ENCODE measurements around the gene SLCO2A1.

Gene SLCO2A1

DNA sequence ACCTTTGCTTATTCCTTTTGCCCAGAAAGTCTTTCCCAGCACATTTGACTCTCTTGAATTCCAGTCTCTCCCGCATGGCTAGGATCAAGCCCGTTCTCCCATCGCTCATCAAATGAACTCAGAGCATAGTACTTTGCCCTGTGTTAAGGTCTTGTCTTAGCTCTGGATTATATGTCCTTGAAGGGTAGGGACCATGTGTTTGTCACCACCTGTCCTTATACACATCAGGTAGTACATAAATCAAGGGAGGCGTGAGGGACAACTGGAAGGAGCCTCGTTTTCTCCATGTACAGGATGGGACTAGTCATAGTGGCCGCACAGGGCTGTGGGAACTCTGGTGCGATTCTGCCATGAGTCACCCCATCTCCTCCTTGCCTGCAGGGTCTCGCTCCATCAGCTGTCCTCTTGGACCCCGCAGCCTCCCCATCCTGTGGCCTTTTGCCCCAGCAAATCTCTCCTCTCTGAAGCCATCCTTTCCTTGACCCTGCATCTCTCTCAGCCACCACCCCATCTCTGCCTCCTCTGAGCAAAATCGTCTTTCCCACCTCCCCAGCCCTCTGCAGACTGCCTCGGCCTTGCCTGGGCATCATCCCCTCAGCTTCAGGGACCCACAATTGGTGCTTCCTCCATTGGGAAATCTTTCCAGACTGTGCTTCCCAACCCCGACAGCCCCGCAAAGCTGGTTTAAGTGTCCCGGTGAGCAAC, 100.7 kb downstream of the SLCO2A1 start:
- no peak for DNase-seq

DNA sequence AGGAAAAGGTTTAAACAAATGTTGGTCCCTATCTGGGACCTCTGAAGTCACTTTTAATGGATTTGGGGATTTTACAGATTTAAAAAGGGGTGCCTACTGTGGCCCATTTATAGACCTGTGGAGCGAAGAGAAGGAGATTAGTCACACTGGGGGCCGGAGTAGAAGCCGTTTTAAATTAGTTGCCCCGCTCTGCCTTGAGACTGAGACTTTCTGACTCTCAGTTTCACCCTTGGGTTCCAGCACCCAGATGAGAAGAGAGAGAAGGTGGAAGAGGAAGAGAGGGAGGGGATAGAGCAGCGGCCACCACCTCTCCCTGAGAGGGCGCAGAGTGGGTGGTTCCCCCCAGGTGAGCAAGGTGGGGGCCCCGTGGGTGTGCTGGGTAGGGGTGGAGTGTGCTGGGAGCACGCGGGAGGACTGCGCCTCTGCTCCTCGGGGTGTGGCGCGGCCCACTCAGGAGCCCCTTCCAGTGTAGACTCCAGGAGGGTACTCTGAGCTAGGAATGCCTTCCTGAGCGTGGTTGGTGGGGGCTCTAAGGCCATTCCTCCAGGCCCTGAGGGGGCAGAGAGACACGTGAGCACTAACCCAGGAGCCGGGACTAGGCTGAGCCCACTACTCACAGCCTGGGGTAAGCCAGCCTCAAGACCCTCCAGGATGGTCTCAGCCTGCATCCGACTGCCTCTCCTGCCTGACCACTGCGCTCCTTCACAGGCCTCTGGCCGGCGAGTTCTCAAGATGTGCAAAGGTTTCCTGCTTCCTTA, 101.4 kb downstream of the SLCO2A1 start:
- no peak for DNase-seq

DNA sequence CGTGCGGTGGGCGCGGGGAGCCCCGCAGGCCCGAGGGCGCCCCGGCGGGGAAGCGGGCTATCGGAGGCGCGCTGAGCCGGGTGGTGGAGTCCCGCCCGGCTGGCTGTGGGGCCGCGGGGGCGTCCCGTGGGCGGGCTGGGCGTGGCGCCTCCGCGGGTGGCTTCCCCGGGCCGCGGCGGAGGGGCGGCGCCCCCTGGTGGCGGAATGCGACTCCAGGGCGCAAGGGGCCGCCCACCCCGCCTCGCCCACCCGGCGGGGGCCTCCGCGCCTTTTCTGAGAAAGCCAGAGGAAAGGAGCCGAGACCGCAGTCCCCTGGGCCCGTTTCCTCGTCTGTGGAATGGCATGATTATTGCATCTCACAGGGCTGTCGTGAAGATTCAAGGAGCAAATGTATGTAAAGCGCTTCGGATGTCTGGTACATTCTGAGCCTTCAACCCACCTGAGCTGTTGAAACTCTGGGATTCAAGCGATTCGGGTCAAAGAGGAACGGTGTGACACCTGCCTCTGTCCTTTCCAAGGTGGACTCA, 102.1 kb downstream of the SLCO2A1 start:
- peak; percentile 73 for DNase-seq

DNA sequence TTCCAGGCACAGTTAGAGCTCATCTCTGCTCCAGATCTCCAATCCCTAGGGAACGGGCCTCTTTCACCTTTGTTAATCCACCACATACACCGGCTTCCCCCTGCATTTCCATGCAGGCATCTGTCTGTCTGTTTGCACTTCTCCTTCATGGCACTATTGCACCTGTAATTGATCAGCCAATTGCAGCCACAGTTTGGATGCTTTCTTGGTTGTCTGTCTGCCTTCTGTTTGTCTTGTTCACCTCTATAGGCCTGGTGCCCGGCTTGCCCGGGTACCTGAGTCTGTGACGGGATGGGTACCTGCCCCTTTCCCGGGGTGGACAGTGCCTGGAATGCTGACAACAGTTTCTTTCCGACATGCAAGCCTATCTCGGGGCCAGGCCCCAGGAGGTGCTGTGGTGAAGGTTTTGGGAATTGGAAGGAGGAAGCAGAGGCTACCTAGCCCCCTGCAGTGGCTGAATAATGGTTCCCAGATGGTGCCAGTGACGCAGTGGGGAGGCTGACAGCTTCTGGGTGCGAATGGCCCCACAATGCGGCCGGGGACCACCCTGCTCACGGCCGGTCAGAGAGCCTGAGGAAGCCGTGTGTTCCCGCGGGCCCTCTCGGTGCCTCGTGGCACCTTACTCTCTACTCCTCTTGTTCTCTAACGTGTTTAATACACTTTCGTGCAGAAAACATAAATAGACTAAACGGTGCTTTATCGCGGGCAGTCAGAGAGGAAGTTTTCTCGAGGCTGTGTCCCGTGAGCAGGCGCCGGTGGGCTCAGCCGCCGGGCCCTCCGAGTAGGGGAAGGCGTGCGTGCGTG, 102.8 kb downstream of the SLCO2A1 start:
- DNase-seq, result no peak

DNA sequence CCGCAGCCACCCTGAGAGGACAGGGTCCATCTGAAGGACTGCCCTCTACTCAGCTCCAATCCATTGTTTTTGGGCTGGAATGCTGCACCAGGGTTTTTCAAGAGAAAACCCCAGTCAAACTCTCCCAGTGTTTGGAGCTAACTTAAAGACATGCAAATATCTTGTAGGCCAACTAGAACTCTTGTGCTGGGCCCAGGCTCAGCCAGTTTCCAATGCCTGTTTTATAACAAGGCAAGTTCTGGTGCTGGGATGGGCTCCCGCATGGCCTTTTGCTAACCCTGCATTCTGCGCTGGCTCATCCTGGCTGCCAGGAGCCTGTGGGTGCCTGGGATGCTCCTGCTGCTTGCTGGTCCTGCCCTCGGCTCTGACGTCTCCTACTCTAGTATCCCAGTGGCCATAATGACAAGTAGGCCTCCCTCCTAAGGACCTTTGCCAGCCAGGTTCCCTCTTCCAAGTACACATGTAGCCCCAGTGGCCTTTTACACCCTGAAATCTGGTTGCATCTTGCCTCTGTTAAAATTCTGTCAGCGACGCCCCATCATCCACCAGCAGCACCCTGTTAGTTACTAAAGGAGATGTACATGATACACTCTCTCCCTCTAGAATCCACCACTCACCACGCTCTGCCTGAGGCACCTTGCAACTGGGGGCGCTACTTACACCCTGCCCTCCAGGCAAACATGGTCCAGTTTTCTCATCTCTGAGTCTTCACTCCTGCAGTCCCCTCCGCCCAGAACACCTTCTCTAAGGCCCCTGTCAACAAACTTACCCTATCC, 103.6 kb downstream of the SLCO2A1 start:
- no peak for DNase-seq

DNA sequence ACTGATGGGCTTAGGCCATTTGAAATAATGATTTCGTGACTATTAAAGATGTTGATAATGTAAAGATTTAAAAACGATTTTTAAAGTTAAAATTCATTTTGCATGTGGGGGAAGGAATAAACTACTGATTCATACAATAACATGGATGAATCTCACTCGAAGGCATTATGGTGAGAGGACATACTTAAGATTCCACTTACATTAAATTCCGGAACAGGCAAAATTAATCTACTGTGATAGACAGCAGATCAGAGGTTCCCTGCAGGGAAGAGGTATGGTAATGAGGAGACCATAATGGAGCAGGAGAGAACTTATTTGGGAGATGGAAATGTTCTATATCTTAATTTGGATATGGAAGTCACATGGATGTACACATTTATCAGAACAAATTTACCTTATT, 105.7 kb downstream of the SLCO2A1 start:
- DNase-seq, result no peak

DNA sequence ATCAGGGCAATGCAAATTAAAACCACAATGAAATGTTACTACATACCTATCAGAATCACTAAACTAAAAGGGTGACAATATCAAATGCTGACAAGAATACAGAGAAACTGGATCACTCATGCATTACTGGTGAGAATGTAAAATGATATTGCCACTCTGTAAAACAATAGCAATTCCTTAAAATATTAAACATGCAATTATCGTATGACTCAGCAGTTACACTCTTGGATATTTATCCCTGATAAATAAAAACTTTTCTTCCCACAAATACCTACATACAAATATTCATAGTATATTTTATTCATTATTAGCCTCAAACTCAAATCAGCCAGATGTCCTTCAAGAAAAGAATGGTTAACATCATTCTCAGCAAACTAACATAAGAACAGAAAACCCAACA, 108.1 kb downstream of the SLCO2A1 start:
- DNase-seq, result no peak

DNA sequence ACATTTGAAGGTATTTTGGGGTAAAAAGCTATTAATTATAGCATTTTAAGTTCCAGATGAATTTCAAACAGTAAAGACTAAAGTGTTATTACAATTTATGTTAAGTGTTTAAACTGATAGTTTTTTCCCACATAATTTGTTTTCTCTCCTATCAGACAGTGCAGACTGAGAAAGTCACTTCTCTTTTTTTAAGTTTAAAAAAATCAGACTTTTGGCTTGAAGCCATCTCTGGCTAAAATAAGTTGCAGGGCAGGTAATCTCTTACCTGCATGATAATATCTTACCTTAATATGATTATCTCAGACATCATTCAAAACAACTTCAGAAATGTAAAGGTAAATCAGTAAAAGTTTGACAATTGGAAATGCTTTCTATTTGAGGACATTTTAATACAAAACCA, 112.6 kb downstream of the SLCO2A1 start:
- no peak for DNase-seq

DNA sequence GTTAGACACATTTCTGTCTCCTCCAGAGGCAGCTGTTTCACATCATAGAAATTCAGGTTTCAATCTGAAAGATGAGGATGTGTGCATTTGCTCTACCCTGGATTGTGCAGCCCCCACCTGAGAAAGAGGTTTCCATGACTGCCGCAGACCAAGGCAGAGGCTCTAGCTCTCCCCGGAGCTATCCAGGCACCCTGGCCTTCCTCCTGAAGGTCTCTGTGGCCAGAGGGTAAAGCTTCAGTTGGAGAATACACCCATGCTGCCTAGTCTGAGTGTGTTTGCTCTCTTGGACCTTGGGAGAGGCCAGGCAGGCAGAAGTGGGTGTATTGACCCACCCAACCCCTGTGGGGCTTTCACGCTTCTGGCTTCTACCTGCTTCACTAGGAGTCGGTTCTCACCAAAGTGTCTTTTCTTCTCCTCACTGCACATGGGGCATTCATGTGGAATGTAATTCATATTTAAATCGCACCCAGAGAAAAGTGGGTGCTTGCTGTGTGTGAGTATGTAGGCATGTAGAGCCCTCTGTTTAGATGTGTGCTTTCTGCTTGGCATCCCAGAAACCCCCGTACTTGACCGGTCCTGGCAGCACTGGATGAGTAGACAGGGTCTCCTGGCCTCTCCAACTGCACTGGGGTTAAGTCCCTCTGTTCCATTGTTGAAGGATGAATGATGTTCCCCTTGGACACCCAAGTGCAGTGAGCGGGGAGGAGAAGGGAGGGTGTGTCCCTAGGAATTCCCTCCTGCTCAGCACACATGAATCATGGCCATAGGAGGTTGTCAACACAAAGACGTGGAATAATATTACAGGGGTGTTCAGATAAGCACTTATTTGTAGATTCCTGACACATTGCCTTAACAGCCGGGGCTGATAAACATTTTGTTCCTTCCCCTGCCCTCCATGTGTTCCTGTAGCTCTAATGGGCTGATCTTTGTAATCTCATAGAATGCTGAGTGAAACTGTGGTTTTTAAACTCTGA, 113.8 kb downstream of the SLCO2A1 start:
- DNase-seq, result no peak

DNA sequence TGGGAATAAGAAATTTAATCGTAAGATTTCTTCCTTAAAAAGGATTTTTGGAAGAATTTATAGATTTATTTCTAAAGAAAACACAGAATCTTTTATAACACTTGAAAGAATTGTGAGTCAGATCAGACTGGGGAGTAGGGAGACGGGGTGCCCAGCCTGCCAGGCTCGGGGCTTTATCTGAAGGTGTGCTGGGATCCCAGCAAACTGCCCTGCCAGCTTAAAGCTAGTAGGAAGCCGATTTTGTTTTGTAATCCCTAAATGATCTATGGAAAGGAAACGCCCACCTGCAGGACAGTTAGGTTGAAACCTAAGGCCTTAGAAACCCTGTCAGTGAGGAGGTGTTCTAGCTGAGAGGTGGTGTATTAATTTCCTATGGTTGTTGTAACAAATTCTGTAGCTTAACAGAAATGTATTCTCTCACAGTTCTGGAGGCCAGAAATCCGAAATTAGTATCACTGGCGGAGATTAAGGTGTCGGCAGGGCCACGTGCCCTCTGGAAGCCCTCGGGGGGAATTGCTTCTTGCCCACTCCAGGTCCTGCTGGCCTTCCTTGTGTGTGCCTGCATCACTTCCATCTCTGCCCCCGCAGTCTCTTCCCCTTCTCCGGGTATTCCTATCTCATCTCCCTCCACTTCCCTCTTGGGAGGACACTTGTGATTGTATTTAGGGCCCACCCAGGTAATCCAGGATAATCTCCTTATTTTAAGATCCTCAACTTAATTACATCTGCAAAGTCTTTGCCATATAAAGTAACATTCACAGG, 114.7 kb downstream of the SLCO2A1 start:
- DNase-seq, result no peak

DNA sequence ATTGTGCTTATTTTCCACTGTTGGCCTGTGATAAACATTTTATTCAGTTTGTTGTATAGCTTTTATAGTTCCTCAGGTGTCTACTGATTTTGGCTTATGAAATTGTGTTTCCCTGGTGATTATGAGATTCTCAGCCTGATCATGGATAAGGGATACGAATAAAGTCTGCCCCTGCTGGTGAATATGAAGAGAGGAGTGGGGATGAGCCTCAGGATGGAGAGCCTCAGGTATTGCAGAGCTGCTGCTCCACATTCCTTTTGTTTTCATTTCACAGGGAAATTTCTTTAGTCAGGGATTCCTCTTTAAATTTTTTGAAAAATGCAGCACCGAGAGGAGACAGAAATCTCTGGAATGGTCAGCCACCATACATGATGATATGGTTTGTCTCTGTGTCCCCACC, 119.3 kb downstream of the SLCO2A1 start:
- no peak for DNase-seq

DNA sequence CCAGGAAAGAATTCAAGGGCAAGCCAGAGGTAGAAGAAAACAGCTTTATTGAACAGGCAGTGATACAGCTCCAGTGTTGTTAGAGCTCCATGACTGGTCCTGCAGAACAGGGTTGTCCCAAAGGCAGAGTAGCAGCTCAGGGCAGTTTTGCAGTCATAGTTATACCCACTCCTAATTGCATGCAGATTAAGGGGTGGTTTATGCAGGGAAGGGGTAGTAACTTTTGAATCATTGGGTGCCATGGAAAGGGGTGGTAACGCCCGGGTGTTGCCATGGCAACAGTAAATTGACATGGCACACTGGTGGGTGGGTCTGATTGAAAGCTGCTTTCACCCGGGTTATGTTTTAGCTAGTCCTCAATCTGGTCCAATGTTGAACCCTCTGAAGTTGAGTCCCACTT, 124.3 kb downstream of the SLCO2A1 start:
- DNase-seq, result no peak

DNA sequence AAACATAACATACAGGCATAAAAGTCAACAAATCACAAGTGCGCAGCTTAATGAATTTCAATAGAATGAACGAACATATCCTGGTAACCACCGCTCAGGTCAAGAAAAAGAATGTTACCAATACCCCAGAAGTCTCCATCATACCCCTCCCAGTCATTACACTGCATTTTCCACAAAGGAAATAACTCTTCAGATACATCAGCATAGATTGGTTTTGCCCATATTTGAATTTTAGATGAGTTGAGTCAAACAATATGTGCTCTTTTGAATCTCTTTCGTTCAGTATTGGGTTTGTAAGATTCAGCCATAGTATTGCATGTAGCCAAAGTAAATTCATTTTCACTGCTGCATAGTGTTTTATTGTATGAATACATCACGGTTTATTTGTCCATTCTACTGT, 127.9 kb downstream of the SLCO2A1 start:
- DNase-seq, result no peak

DNA sequence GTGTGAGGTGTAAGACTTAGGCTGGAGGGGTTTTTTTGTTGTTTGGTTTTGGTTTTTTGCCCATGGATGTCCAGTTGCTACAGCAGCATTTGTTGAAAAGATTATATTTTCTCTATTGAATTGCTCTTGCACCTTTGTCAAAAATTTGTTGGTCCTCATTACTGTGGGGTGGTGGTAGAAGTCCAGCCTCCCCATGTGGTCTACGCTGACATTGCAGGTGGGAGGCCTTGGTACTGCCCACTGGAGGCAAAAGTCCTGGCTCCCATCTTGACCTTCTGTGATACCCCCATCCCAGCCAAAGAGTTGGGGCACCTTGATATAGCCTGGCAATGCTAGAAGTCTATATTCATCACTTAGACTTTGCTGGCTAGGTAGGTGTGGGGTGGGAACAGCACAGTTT, 128.6 kb downstream of the SLCO2A1 start:
- no peak for DNase-seq

DNA sequence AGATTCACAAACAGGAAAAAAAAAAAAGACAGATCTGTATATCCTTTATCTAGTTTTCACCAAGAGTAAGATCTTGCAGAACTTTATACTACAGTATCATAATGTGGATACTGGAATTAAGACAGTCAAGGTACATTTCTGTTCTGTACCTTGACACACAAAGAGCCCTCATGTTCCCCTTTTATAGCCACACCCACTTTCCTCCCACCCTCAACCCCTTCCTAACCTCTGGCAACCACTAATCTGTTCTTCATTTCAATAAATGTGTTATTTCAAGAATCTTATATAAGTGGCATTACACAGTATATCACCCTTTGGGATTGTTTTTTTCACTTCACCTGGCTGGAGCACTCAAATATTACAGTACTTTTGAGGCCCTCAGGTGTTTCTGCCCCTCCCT, 130.4 kb downstream of the SLCO2A1 start:
- DNase-seq, result no peak

DNA sequence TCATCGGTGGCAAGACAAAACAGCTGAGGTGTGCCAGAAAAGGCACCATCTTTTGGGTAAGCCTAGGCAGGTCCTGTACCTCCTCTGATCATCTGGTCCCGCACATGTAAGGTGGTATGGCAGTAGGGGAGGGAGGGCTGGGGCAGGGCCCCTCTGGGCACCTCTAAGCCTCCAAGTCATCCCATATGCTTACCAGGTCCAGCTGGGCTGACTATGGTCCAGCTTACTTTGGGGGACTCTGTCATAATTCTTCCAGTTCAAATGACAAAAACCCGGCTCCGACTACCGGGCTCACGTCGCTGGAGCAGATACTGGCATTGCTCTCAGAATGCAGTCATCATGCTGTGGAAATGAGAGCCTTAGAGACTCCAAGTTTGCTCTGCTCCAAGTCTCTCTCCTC, 132.2 kb downstream of the SLCO2A1 start:
- no peak for DNase-seq

DNA sequence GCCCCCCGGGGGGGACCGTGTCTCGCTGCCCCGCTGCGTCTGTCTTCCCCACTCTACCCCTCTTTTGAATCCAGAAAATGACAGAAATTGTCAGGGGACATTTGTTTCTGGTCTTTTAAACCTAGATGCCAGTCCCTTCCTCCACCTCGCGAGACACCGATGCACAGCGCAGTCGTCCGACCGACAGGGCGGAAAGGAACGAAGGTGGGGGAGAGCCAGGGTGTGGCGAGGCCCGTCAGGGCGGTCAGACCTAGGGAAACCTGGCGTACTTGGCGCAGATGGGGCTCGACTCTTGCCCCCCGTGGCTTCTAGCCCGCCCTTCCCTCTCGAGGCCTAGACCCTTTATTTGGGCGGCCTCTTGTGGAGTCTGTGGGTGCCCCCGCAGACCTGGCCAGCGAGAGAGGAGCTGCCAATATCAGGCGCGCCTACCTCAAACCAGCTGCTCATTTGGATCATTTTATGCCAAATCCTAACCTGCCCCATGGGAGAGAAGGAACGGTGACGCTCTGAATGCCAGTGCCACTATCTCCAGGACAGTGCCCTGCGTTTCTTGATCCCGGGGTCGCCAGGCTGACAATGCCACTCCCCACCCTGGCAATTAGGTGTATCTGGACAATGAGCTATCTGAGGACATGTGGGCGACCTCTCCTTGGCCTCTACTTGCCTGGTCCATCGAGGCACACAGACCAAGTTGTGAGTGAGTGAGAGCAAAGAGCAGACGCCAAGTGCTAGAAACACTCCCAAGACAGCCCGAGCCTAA, 133.5 kb downstream of the SLCO2A1 start:
- no peak for DNase-seq

DNA sequence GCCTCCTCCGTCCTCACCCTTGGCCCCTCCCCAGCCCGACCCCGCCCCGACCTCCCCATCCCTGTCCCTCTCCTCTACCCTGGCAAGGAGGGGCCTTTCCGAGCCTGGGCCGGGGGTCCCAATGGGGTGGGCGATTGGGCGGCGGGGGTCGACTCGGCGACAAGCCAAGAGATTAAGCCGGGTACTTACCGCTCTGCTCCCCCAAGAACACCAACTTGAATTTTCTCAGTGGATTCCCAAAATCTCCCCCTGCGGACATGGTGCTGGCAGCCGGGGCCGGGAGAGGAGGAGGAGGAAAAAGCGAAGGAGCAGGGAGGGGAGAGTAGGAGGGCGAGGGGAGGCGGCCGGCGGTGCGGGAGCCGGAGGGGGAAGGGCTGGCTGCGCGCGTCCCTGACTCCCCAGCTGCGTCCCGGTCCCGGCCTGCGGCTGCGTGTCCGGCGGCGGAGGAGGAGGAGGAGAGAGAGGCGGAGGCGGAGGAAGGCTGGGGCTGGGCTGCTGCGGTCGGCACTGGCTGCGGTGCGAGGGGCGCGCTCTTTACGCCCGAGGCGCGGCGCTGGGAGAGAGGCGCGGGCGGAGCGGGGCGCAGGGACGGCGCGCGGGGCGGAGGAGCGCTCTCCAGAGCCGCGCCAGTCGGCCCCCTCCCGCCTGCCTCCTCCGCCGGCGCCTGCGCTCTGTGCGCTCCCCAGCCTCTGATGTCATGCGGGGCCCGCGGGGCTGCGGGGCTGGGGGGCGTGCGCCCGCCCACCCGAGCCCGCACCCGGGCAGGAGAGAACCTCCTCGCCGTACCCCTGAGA, 134.3 kb downstream of the SLCO2A1 start, which contains the start of gene RAB6B:
TSS of gene RAB6B (minus strand) at position 675 of the 794 bp plus-strand sequence. CDS start at position 259, 416 bp downstream.
- DNase-seq, result no peak

Data from CD4-positive, alpha-beta T cell treated with Interleukin-10 for 1 hour (primary cell).